Astrocyte of the hippocampus (primary cell): Measurements from ENCODE around the gene RERG.

Experiments used
- DNase-seq: peaks from one replicate; pipeline ENCODE4 v3.0.0; 2011; ENCODE audit warnings: low read depth, low spot score

The RERG gene

GRCh38 chr12:15218794-15219193, 2.4 kb downstream of the RERG start:
- no peak for DNase-seq

- DNase-seq = no peak
Observed at GRCh38 chr12:15216036-15216889, 5.0 kb downstream of the RERG start.

DNA sequence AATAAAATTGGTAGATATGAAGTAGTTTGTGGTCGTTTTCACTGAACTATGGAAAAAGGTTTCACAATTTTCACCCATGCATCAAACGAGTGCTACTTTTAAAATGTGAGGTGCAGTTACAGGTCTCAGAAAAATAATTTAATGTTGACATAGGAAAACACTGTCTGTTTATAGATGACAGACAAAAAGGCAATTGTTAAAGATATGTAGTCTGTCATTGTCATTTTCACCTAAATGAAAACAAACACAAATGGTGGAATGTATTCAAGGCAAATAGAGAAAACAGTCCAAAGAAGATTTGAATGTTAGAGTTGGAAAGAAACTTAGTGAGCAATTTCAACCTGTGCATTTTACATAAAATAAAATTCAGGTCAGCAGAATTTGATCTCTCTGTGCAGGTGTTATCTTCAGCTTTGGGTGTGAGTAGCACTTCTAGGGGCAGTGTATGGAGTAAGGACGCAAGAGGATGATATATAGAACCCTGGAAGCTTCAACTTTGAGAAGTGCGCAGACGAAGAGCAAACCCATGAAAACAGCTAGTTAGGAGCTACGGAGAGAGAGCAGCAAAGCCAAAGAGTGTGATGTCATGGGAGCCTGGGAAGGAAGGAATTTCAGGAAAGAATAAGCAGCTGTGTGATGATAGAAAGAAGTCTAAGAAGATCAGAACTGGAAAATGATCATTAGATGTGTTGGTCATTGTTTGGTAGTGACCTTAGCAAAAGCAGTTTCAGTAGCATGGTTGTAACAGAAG, 6.2 kb downstream of the RERG start:
- DNase-seq = no peak

GRCh38 chr12:15212930-15213329, 8.3 kb downstream of the RERG start:
- peak; percentile 30 for DNase-seq

DNA sequence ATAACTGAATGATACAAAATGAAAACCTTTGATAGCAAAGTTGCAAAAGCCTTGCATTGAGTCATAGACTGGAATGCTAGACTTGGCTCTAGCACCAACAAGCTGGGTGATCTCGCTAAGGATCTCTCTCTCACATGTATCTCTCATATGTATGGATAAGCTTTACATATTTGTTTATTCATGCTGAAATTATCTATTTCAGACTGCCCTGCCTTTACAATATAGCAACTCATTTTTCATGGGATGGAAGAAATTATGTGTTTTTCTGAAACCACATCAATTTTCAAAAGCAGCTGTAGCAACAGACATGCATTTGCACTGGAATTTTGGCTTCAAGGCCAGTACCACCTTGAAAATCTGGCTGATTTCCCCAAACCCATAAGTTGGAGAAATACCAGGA, 11.4 kb downstream of the RERG start:
- DNase-seq = peak; percentile 64

- peak; percentile 21 for DNase-seq
Observed at GRCh38 chr12:15208871-15209656, 12.2 kb downstream of the RERG start.

DNA sequence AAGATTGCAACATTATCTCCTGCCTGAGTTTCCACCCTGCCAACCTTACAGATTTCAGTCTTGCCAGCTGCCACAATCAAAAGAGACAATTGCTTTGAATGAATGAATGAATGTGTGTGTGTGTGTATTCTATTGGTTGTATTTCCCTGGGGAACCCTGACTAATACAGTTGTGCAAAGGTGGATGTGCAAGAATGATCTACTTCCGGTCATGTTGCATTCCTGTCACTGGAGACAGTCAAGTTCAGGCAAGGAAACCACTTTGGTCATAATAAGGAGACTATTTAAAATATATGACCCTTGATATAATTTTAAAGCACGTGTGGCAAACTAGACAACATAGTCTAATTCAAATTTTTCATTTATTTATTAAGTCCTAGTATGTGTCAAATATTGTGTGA, 13.1 kb downstream of the RERG start:
- no peak for DNase-seq

- DNase-seq = no peak
Observed at GRCh38 chr12:15206831-15207389, 14.3 kb downstream of the RERG start.

DNA sequence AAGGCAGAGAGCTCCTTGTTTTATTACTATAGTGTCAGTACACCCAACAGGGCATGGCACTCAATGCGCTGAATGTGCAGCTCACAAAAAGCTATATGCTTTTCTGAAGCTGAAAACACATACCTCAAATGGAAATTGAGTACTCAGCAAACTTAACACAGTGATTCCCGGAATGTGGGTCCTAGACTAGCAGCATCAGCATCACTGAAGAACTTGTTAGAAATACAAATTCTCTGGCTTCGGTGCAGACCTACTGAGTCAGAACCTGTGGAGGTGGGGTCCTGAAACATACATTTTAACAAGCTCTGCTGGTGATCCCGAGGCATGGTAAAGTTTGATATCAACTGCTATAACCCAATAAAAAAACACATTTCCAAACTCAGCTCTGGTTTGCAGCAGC, 14.9 kb downstream of the RERG start:
- no peak for DNase-seq

- no peak for DNase-seq
Observed at GRCh38 chr12:15205341-15206010, 15.7 kb downstream of the RERG start.

GRCh38 chr12:15201456-15201855, 19.8 kb downstream of the RERG start:
- DNase-seq = no peak

DNA sequence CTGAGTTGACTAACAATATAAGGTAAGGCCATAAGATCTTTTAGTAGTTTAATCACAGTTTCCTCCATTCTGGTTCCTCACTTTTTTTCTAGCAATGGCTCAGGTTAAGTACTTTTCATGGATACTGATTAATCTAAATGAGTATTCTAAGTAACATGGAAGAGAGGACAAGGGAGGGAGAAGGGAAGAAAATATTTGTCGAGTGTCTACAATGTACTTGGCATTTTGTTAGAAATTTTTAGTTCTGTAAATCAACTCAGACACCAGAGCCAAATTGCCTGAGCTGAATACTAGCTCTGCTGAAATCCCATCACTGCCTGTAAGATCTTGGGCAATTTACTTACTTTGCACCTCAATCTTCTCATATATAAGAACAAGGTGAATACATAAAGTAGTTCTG, 20.2 kb downstream of the RERG start:
- DNase-seq = no peak

GRCh38 chr12:15200641-15201040, 20.6 kb downstream of the RERG start:
- DNase-seq = no peak

DNA sequence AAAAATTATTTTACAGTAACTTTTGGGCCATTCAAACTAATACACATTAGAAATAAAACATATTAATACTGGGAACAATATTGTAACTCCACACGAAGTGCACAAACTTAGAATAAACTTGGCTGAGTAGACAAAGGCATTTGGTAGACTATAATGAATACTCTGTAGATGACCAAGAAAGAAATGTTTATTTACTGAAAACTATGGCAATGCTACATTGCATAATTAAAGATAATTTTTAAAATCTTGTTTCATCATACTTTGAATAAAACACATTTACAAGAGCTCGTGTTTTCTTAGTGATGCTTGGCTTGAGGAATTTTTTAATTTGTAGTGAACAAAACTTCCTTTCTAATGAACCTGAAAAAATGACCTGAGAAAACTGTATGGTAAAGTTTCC, 21.3 kb downstream of the RERG start:
- no peak for DNase-seq

DNA sequence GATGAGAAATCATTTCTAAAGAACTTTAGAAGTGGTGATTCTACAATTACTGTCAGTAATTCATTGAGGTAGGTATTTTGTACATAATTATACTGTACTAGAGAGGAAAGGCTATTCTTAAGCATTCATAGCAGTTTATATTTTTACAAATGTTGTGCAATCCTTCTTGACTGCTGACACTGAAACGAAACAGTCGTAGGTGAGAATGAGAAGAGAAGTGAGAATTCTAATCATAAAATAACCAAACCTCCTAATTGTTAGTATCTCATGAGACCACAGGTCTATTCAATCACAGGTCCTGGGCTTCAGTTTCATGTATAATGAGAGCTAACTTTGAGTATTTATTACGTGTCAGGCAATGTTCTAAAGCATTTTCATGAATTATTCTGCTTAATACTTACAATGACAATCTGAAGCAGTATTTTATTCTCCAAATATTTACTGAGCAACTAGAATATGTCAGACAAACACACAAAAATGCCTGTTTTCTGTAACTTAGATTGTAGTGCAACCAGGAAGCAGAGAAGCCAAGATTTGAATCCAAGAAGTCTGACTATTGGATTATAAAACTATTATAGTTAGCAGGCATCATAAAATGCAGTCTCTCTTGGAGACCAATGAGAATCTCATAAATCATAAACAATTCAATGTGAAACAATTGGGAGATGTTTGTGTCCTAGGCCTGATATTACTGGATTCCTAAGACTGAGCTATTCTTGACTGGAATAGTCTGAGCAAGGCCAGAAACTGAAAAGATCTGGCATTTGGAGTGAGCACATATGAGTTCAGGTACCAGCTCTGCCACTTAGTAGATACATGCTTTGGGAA, 24.3 kb downstream of the RERG start:
- DNase-seq = no peak

DNA sequence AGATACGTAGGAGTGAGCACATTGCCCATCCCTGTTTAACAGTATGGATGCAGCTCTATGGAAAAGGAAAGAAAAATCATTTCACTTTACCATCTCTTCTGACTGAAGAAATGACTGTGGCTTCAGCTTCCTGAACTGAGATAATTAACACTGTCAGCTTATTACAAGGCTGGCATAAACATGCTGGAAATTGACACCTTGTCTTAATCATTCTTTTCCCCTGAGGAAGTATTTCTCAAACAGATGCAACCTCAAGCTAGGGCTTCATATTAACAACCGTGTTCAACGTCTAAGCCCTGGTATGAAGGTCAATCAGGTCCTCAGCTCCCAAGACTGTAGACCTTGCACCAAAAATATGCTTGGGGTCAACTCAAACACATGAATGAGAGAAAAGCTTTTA, 25.0 kb downstream of the RERG start:
- DNase-seq = no peak

- DNase-seq = no peak
Observed at GRCh38 chr12:15194456-15195368, 26.5 kb downstream of the RERG start.

- no peak for DNase-seq
Observed at GRCh38 chr12:15193946-15194345, 27.3 kb downstream of the RERG start.

DNA sequence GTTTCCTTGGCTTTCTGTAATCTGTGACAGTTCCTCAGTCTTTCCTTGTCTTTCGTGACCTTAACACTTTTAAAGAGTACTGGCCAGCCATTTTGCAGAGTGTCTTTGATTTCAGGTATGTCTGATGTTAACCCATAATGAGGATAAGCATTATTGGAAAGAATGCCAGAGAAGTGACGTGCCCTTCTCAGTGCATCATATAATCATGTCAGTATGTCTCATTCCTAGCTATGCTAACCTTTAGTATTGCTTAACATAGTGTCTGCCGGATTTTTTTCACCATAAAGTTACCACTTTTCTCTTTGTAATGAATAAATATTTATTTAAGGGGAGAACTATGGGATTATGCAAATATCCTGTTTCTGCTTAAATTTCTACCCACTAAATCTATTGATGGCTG, 28.5 kb downstream of the RERG start:
- DNase-seq = no peak
